GM21515 (cell line): ENCODE data around the gene MIAT.
"Not testable (repeated sequence)": the region's sequence is repeated elsewhere in the genome, so short reads cannot be mapped to it uniquely, and the experiment has no call there.

Source experiments
- ATAC-seq: cut with Tn5 transposase; IDR thresholded peaks from one replicate; pipeline ENCODE4 v1.9.1; 2021; ENCODE audit not compliant: unreplicated experiment

MIAT gene

GRCh38 chr22:26656891-26657851, at the start of gene MIAT:
MIAT (plus strand) TSS chr22:26657588.
- no peak for ATAC-seq

DNA sequence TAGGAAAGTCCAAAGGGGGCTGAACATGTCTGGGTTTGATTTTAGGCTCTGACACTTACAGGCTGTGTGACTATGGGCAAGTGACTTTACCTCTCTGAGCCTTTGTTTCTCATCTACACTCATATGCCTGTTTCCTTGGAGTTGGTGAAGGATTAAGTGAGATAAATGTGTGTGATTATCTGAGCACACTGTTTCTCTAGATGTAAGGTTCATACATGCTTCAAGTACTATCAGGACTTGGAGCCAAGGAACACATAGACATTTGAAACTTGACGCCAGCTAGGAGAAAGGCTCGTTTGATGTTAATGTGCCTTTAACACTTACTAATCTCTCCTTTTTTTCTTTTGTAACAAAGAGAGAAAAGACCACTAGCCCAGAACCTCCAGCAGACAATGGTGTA, 49.3 kb upstream of the MIAT start:
- ATAC-seq, result no peak

DNA sequence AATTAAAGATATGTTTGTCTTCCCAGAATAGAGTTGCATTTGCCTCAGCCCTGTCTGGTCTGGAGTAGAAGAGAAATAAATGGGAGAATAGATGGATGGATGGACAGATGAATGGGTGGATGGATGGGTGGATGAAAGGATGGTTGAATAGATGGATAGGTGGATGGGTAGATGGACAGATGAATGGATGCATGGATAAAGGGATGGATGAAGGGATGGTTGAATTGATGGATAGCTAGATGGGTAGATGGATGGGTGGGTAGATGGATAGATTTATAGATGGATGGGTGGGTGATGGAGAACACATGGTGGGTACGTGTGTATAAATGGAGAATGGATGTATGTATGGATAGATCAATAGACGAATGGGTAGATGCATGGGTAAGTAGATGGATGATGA, 48.1 kb upstream of the MIAT start:
- no peak for ATAC-seq

DNA sequence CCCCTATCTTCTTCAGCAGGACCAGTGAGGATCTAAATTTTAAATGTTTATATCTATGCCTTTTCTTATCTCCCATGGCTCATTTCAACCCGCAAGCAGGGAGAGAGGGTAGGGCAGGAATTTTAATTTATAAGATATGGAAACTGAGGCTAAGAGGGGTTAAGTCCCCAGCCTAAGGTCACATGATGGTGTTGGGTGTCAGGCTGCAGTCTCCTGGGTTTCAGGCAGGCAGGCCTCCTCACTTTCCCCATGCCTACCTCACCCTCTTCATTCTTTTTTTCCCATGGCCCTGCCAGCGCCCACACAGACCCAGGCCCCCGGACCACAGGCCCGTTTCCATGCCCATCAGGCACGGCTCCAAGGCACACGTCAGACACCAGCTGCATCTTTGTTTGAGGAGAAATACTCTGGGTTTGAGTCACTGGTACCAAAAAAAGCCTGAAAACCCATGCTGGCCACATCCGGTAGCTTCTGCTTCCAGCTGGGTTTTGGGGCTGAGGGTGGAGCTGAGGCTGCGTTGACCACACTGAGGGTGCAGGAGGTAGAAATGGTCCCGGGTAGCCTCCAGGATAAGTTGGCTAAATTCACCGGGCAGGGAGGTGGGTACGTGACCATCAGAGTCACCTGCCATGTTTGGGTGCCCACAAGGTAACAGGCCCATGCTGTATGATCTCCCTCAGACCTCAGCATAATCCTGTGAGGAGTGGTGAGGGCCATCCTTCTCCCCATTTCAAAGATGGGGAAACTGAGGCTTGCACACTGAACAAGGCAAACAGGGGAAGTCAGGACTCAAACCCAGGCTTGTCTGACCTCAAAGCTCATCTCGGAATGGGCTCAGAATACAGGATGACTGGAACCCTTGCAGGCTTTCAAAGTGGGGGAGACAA, 47.1 kb upstream of the MIAT start:
- peak; percentile 71 for ATAC-seq

- ATAC-seq, result no peak
These were observed 46.4 kb upstream of the MIAT start for GRCh38 chr22:26610996-26611395.

DNA sequence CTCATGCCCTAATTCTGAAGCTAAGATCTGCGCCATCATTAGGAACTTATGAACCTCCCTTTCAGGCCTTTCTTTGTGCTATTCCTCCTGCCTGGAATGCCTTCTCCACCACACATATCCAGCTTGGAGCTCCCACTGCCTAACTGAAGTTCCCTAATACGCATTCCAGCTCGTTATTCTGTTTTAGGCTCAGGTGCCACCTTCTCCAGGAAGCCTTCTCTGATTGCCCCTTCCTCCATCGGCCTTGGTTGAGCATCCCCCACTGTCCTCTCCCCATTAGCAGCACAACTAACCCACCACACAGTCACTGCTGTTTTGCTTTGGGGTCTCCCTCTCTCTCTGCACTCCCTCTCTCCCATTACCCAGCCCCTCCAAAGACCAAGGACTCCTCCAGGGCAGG, 44.7 kb upstream of the MIAT start:
- ATAC-seq, result no peak

DNA sequence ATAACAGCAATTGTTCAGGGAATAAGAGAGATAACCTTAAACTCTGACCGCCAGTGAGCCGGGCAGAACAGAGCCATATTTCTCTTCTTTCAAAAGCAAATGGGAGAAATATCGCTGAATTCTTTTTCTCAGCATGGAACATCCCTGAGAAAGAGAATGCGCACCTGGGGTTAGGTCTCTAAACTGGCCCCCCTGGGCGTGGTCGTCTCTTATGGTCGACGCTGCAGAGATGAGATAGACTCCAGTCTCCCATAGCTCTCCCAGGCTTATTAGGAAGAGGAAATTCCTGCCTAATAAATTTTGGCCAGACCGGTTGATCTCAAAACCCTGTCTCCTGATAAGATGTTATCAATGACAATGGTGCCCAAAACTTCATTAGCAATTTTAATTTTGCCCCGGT, 43.6 kb upstream of the MIAT start:
- ATAC-seq, result not testable (repeated sequence)

- ATAC-seq, result no peak
These were observed 43.1 kb upstream of the MIAT start for GRCh38 chr22:26614322-26614721.

DNA sequence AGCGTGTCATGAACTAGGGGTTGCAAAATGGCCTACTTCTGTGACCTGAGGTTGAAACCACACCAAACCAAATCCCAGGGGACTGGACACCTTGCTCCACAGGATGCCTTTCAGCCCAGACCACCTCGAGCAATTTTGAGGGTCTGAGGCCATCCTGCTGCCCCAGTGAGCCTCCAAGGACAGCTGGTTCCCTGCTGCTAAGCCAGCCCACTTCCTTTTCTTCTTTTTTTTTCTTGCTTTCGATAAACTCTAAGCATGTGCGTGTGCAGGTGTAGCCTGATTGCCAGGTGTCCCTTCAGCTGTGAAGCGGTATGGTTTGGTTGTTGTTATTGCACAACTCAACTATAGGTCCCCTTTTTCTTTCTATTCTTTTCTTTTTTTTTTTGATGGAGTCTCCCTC, 42.2 kb upstream of the MIAT start:
- peak; percentile 58 for ATAC-seq

DNA sequence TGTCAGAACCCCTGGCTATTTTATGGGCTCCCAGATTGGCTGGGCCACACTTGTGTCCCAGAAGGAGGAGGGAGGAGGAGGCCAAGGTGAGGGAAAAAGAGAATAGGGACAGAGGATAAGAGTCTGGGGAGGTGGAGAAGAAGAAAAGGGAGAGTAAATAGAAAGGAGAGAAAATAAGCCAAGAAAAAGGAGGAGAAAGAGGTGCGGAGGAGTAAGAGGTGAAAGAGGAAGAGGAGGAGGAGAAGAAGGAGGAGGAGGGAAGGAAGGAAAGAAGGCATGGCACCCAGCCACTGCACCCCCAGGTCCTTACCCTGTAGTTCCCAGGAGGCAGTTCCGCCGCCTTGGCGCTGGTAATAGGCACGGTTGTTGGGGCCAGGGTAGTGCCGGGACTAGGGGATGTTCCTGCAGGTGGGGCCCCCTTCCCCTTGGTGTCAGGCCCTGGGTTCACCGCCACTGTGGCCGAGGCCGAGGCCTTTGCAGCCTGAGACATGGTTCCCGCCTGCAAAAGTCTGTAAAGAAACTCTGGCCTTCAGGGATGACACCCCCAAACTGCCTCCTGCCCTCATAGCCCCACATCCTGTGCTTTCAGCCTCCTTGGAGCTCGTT, 41.5 kb upstream of the MIAT start:
- no peak for ATAC-seq

DNA sequence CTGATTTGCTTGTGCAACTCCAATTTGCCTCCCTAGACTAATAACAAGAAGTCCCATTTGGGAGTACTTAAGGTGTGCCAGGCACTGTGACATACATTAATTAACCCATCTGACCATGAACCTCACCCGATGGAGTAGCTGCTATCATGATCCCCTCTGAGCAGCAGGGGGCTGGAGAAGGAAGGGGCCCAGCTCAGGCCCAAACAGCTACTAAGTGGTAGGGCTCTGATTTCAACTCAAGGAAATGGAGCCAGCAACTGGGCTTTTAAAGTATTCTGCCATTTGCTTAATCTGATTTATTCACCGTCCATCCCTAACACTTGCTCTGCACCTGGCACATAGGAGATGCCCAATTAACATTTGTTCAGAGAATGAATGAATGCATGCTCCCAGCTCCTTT, 40.7 kb upstream of the MIAT start:
- no peak for ATAC-seq

- ATAC-seq, result no peak
These were observed 39.9 kb upstream of the MIAT start, which contains the start of gene CRYBB1 for GRCh38 chr22:26617271-26618199. CRYBB1 (minus strand) TSS chr22:26618027; CDS start chr22:26616319, 1,708 bp downstream.

DNA sequence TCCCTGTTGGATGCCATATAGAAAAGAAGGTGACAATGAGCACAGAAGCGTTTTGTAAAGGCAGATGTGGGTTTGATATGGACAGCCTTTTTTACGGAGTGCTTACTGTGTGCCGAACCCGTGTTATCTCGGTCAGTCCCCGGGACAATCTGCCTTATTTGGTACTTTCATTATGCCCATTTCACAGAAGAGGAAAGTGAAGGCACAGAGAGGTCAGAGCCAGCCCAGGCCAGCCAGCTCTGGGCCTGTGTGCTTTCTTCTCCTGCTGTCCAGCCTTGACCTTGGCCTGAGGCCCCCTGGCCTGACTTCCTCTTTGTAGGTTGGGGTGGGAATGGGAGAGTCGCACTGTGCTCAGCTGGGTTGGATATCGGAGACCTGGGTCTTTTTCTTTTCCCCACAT, 38.9 kb upstream of the MIAT start:
- ATAC-seq, result no peak

DNA sequence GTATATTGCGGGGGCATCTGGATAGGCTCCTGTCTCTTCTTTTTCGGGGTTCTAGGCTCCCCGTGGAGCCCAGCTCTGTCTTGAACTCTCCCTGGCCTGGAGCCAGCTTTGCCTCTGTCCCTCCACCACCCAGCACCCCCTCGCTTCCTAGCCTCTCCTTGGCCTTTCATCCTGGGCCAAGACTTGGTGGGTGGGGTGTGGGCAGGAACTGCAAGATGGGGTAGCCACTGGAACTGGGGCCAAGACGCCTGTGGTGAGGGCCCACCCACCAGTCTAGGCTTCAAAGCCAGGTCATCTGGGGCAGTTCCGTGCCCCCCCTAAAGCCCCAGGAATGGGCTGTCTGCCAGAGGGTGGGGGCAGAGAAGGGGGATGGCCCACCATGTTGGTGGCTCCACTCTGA, 37.9 kb upstream of the MIAT start:
- no peak for ATAC-seq

- no peak for ATAC-seq
These were observed 37.2 kb upstream of the MIAT start for GRCh38 chr22:26620197-26620596.

DNA sequence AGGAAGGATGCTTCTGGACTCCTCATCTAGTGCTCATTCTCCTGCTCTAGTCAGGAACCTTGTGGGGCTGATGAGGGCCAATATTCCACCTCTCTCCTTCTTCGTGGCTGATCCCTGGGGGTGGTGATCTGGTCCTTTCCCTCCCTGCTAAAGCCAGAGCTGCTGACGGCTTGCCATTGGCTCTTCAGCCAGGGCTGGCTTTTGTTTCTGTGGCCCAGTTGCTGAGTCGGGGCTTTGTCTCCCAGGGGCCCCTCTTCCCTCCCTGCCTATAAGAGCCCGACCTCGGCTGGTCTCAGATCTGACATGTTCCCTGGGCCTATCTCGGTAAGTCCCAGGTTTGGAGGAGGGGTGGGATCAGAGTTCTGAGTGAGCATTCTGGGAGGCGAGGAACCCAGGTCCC, 35.7 kb upstream of the MIAT start, which contains the start of gene CRYBA4:
TSS of gene CRYBA4 (plus strand) at position 301 of the 400 bp plus-strand sequence. CDS start 634 bp downstream, outside the sequence.
- no peak for ATAC-seq

- no peak for ATAC-seq
These were observed 33.4 kb upstream of the MIAT start for GRCh38 chr22:26623984-26624383.

GRCh38 chr22:26624803-26625202, 32.6 kb upstream of the MIAT start:
- no peak for ATAC-seq

- ATAC-seq, result no peak
These were observed 27.2 kb upstream of the MIAT start for GRCh38 chr22:26629988-26630761.
